Measurements from ENCODE around the gene LEAP2. TPM values are rescaled to one million over a fixed set of nuclear protein-coding genes. Genes with fewer than 3 reads are reported as not detected.
"Not testable (repeated sequence)": the region's sequence is repeated elsewhere in the genome, so short reads cannot be mapped to it uniquely, and the experiment has no call there.

LEAP2 gene
- total and polyA plus RNA-seq, 4 donors, result 0.79 to 3.5 (median 2.5) TPM

DNA sequence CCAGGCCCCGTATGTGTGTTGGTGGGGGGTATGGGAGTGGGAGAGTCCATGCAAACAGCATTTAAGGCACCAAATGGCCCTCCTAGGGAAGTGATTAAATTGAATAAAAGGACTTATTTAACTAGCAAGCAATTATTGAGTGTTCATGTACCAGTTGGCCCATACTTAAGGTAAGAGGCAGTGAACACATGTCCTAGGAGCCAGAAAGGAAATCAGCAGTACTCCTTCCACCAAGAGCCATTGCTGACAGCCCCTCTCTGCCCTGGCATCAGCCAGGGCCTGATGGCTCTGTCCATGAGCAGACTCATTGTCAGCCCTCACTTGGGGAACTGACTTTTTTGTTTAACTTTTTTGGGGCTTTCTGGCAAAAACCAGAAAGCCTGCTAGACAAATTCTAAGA is 32.6 kb upstream of the LEAP2 start:
- Histone ChIP-seq H3K4me3 (ENCODE audit: low read depth, low read length) (no peak overlapping the region), H3K9me3 (ENCODE audit: control insufficient read depth, insufficient read depth, low read length) (no peaks in the 10 kb centered on the region), H3K27ac (ENCODE audit: low read depth, low read length) (no peak overlapping the region), H3K4me1 (ENCODE audit: control insufficient read depth, insufficient read depth, low read length) (peaks cover 10% of the 10 kb centered on the region), H3K27me3 (ENCODE audit: control insufficient read depth, insufficient read depth, low read length) (no peaks in the 10 kb centered on the region), H3K36me3 (ENCODE audit: control insufficient read depth, insufficient read depth, low read length) (no peaks in the 10 kb centered on the region)
- DNase-seq (ENCODE audit: low read depth in 4 of 6, low spot score in 6 of 6), result no peak
- 40% methylated on average over 1 of the region's 1 CpG for WGBS (ENCODE audit: insufficient coverage)

- 100% methylated on average over 2 of the region's 4 CpGs for WGBS (ENCODE audit: insufficient coverage)
- H3K36me3 ChIP-seq (ENCODE audit: control insufficient read depth, insufficient read depth, low read length), result no peaks in the 10 kb centered on the region
- no peak for DNase-seq (ENCODE audit: low read depth in 4 of 6, low spot score in 6 of 6)
- H3K27me3 ChIP-seq (ENCODE audit: control insufficient read depth, insufficient read depth, low read length), result no peaks in the 10 kb centered on the region
- no peak overlapping the region for H3K4me3 ChIP-seq (ENCODE audit: low read depth, low read length)
- peaks cover 10% of the 10 kb centered on the region for H3K4me1 ChIP-seq (ENCODE audit: control insufficient read depth, insufficient read depth, low read length)
- no peak overlapping the region for H3K27ac ChIP-seq (ENCODE audit: low read depth, low read length)
- no peaks in the 10 kb centered on the region for H3K9me3 ChIP-seq (ENCODE audit: control insufficient read depth, insufficient read depth, low read length)
Measured at GRCh38 chr5:132841305-132841704, 32.2 kb upstream of the LEAP2 start.

- H3K4me3 ChIP-seq (ENCODE audit: low read depth, low read length), result no peak overlapping the region
- WGBS (ENCODE audit: insufficient coverage), result 97% methylated on average over 3 of the region's 8 CpGs
- no peaks in the 10 kb centered on the region for H3K4me1 ChIP-seq (ENCODE audit: control insufficient read depth, insufficient read depth, low read length)
- H3K27ac ChIP-seq (ENCODE audit: low read depth, low read length), result no peak overlapping the region
- H3K36me3 ChIP-seq (ENCODE audit: control insufficient read depth, insufficient read depth, low read length), result no peaks in the 10 kb centered on the region
- no peaks in the 10 kb centered on the region for H3K27me3 ChIP-seq (ENCODE audit: control insufficient read depth, insufficient read depth, low read length)
- peak in 1 of 6 donors; percentile 58 for DNase-seq (ENCODE audit: low read depth in 4 of 6, low spot score in 6 of 6)
- H3K9me3 ChIP-seq (ENCODE audit: control insufficient read depth, insufficient read depth, low read length), result no peaks in the 10 kb centered on the region
Measured at GRCh38 chr5:132848270-132848669, 25.2 kb upstream of the LEAP2 start.

DNA sequence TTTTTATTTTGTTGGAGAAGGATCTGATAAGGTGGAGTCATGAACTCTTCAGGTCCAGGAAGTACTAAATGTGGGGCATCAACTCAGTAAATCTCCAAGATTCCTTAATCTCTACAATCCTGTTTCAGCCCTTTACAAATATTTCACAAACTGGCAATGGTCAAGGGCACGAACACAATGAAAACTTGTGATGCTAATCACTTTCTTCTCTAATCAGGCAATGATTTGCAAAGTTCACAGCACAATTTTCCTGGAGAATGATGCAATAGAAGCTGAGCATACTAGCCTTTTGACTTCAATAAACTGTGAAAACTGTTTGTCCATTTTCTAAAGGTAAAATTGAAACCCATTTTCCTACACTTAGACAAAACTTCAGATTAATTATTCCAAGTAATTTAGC is 24.1 kb upstream of the LEAP2 start:
- H3K27ac ChIP-seq (ENCODE audit: low read depth, low read length), result no peak overlapping the region
- no peaks in the 10 kb centered on the region for H3K4me1 ChIP-seq (ENCODE audit: control insufficient read depth, insufficient read depth, low read length)
- no peaks in the 10 kb centered on the region for H3K36me3 ChIP-seq (ENCODE audit: control insufficient read depth, insufficient read depth, low read length)
- WGBS (ENCODE audit: insufficient coverage), result 71% methylated on average over 1 of the region's 1 CpG
- no peak overlapping the region for H3K4me3 ChIP-seq (ENCODE audit: low read depth, low read length)
- DNase-seq (ENCODE audit: low read depth in 4 of 6, low spot score in 6 of 6), result no peak
- H3K27me3 ChIP-seq (ENCODE audit: control insufficient read depth, insufficient read depth, low read length), result no peaks in the 10 kb centered on the region
- H3K9me3 ChIP-seq (ENCODE audit: control insufficient read depth, insufficient read depth, low read length), result no peaks in the 10 kb centered on the region

GRCh38 chr5:132850066-132850465 is 23.4 kb upstream of the LEAP2 start:
- Histone ChIP-seq H3K9me3 (ENCODE audit: control insufficient read depth, insufficient read depth, low read length) (no peaks in the 10 kb centered on the region), H3K27ac (ENCODE audit: low read depth, low read length) (no peak overlapping the region), H3K36me3 (ENCODE audit: control insufficient read depth, insufficient read depth, low read length) (no peaks in the 10 kb centered on the region), H3K4me1 (ENCODE audit: control insufficient read depth, insufficient read depth, low read length) (no peaks in the 10 kb centered on the region), H3K27me3 (ENCODE audit: control insufficient read depth, insufficient read depth, low read length) (no peaks in the 10 kb centered on the region), H3K4me3 (ENCODE audit: low read depth, low read length) (no peak overlapping the region)
- no peak for DNase-seq (ENCODE audit: low read depth in 4 of 6, low spot score in 6 of 6)
- WGBS (ENCODE audit: insufficient coverage), result 71% methylated on average over 1 of the region's 2 CpGs

DNA sequence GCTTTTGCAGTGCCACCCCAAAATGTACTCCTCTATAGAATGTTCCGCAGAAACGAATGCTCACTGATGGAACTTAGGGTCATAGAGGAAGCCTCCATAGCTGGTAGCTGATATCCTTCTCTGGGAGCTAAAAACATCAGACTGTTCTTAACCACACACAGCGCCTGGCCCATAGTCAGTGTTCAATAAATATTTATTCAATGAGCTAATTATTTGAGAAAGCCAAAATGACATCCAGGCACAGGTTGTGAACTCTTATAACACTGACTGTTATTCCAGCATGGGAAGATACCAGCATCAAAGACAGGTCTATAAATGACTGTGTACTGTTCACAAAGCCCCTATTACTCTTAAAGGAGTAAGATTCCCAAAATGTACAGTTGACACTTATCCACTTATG is 20.1 kb upstream of the LEAP2 start:
- H3K4me1 ChIP-seq (ENCODE audit: control insufficient read depth, insufficient read depth, low read length), result no peaks in the 10 kb centered on the region
- WGBS (ENCODE audit: insufficient coverage), result no CpG with 5 or more reads among the region's 3 CpGs
- no peaks in the 10 kb centered on the region for H3K27me3 ChIP-seq (ENCODE audit: control insufficient read depth, insufficient read depth, low read length)

GRCh38 chr5:132853790-132854189 is 19.7 kb upstream of the LEAP2 start:
- no peak overlapping the region for H3K4me3 ChIP-seq (ENCODE audit: low read depth, low read length)
- H3K9me3 ChIP-seq (ENCODE audit: control insufficient read depth, insufficient read depth, low read length), result no peaks in the 10 kb centered on the region
- no CpG with 5 or more reads among the region's 1 CpG for WGBS (ENCODE audit: insufficient coverage)
- no peak for DNase-seq (ENCODE audit: low read depth in 4 of 6, low spot score in 6 of 6)
- no peaks in the 10 kb centered on the region for H3K27me3 ChIP-seq (ENCODE audit: control insufficient read depth, insufficient read depth, low read length)
- H3K27ac ChIP-seq (ENCODE audit: low read depth, low read length), result no peak overlapping the region
- no peaks in the 10 kb centered on the region for H3K4me1 ChIP-seq (ENCODE audit: control insufficient read depth, insufficient read depth, low read length)
- H3K36me3 ChIP-seq (ENCODE audit: control insufficient read depth, insufficient read depth, low read length), result no peaks in the 10 kb centered on the region

More for the DNA sequence above, 20.1 kb upstream of the LEAP2 start:
- Histone ChIP-seq H3K36me3 (ENCODE audit: control insufficient read depth, insufficient read depth, low read length) (no peaks in the 10 kb centered on the region), H3K27ac (ENCODE audit: low read depth, low read length) (no peak overlapping the region), H3K4me3 (ENCODE audit: low read depth, low read length) (no peak overlapping the region), H3K9me3 (ENCODE audit: control insufficient read depth, insufficient read depth, low read length) (no peaks in the 10 kb centered on the region)
- no peak for DNase-seq (ENCODE audit: low read depth in 4 of 6, low spot score in 6 of 6)

DNA sequence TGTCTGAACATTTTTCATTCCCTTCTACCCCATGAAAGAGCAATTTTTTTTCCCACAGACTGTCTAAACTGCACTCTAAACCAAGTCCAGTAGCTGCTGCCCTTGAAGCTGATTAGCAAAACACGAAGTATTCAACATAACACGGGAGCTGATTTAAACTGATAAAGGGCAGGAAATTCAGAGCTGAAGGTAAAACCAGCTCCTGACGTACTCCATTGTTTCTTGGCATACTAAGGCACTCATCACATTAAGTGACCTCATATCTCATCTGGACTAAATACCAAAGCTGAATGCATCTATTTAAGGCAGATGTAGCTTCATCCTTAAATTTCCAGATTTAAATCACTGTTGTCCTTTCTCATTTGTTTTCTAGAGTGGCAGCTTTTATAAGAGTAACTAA is 19.2 kb upstream of the LEAP2 start:
- H3K27ac ChIP-seq (ENCODE audit: low read depth, low read length), result no peak overlapping the region
- no peaks in the 10 kb centered on the region for H3K4me1 ChIP-seq (ENCODE audit: control insufficient read depth, insufficient read depth, low read length)
- no peaks in the 10 kb centered on the region for H3K27me3 ChIP-seq (ENCODE audit: control insufficient read depth, insufficient read depth, low read length)
- H3K9me3 ChIP-seq (ENCODE audit: control insufficient read depth, insufficient read depth, low read length), result no peaks in the 10 kb centered on the region
- no peak overlapping the region for H3K4me3 ChIP-seq (ENCODE audit: low read depth, low read length)
- no peaks in the 10 kb centered on the region for H3K36me3 ChIP-seq (ENCODE audit: control insufficient read depth, insufficient read depth, low read length)
- 30% methylated on average over 1 of the region's 3 CpGs for WGBS (ENCODE audit: insufficient coverage)
- no peak for DNase-seq (ENCODE audit: low read depth in 4 of 6, low spot score in 6 of 6)

- not testable (repeated sequence) for H3K27me3 ChIP-seq (ENCODE audit: control insufficient read depth, insufficient read depth, low read length); H3K4me1 ChIP-seq (ENCODE audit: control insufficient read depth, insufficient read depth, low read length); DNase-seq (ENCODE audit: low read depth in 4 of 6, low spot score in 6 of 6); H3K4me3 ChIP-seq (ENCODE audit: low read depth, low read length); H3K27ac ChIP-seq (ENCODE audit: low read depth, low read length); H3K9me3 ChIP-seq (ENCODE audit: control insufficient read depth, insufficient read depth, low read length); H3K36me3 ChIP-seq (ENCODE audit: control insufficient read depth, insufficient read depth, low read length)
- 95% methylated on average over 5 of the region's 5 CpGs for WGBS (ENCODE audit: insufficient coverage)
Measured at GRCh38 chr5:132854992-132855391, 18.5 kb upstream of the LEAP2 start.

GRCh38 chr5:132856011-132856410 is 17.5 kb upstream of the LEAP2 start:
- Histone ChIP-seq H3K9me3 (ENCODE audit: control insufficient read depth, insufficient read depth, low read length) (no peaks in the 10 kb centered on the region), H3K4me3 (ENCODE audit: low read depth, low read length) (no peak overlapping the region), H3K36me3 (ENCODE audit: control insufficient read depth, insufficient read depth, low read length) (no peaks in the 10 kb centered on the region), H3K27ac (ENCODE audit: low read depth, low read length) (no peak overlapping the region), H3K4me1 (ENCODE audit: control insufficient read depth, insufficient read depth, low read length) (no peaks in the 10 kb centered on the region), H3K27me3 (ENCODE audit: control insufficient read depth, insufficient read depth, low read length) (no peaks in the 10 kb centered on the region)
- no peak for DNase-seq (ENCODE audit: low read depth in 4 of 6, low spot score in 6 of 6)
- 86% methylated on average over 1 of the region's 3 CpGs for WGBS (ENCODE audit: insufficient coverage)
